Activated CD4-positive, alpha-beta memory T cell treated with anti-CD3 and anti-CD28 coated beads, Interleukin-2, amount 10 ng/mL, durations not matched to agents 7 days and 5 days (primary cell): ENCODE data around the gene OVCH1. TPM values are rescaled to one million over a fixed set of nuclear protein-coding genes. Genes with fewer than 3 reads are reported as not detected.
"Not testable (repeated sequence)": the region's sequence is repeated elsewhere in the genome, so short reads cannot be mapped to it uniquely, and the experiment has no call there.

Source experiments
- CTCF ChIA-PET: fragments of 350-600 bp; sonication (Branson Sonifier 250); formaldehyde crosslinking; loops from one replicate; lab custom pipeline; 2021; ENCODE audit warnings: antibody characterized with exemption, inconsistent platforms; lab: Charles Lee
- POLR2A ChIA-PET: fragments of 350-600 bp; sonication (Branson Sonifier 250); formaldehyde crosslinking; loops from one replicate; lab custom pipeline; 2021; ENCODE audit warnings: antibody characterized with exemption; lab: Charles Lee
- DNase-seq: peaks from one replicate; pipeline ENCODE4 v3.0.0-alpha.2; 2020
- H3K27ac Mint-ChIP-seq: one replicate; pipeline ENCODE4 v1.8.0; 2021; ENCODE audit warnings: mild to moderate bottlenecking, mixed read lengths
- H3K27me3 Mint-ChIP-seq: one replicate; pipeline ENCODE4 v1.8.0; 2021; ENCODE audit warnings: mixed read lengths
- H3K36me3 Mint-ChIP-seq: one replicate; pipeline ENCODE4 v1.8.0; 2021; ENCODE audit warnings: low read depth, mixed read lengths
- H3K4me1 Mint-ChIP-seq: one replicate; pipeline ENCODE4 v1.8.0; 2021; ENCODE audit warnings: mixed read lengths
- H3K4me3 Mint-ChIP-seq: one replicate; pipeline ENCODE4 v1.8.0; 2021; ENCODE audit warnings: mild to moderate bottlenecking, mixed read lengths
- H3K9me3 Mint-ChIP-seq: one replicate; pipeline ENCODE4 v1.8.0; 2021; ENCODE audit warnings: mixed read lengths
- total RNA-seq, 2 experiments: library from RNA; stranded (reverse); gene quantifications; one replicate each; pipeline ENCODE4 v1.2.3, GENCODE V29; 2021

OVCH1 gene
- total RNA-seq, 2 experiments from 2014 or later, result not detected

DNA sequence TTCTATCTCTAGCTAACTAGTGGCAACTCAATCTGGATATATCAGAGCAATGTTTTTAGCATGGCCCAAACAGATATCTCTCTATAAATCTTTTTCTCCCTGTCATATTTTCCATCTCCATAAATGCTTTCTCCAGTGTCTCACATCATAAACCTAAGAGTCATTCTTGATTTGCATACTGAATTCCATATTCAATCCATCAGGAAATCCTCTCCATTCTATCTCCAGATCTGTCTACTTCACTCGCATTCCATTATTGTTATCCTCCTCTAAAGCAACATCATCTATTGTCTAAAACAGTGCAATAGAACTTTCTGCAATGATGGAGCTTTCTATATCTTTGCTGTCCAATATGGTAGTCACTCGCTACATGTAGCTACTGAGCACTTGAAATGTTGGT is 71.0 kb downstream of the OVCH1 start:
- H3K4me3 Mint-ChIP-seq, result no peak overlapping the region
- H3K27ac Mint-ChIP-seq, result no peak overlapping the region
- POLR2A ChIA-PET, result no interaction called here
- H3K27me3 Mint-ChIP-seq, result peaks cover 3% of the 10 kb centered on the region
- no peaks in the 10 kb centered on the region for H3K36me3 Mint-ChIP-seq
- no peak for DNase-seq
- no peaks in the 10 kb centered on the region for H3K4me1 Mint-ChIP-seq
- H3K9me3 Mint-ChIP-seq, result no peaks in the 10 kb centered on the region
- CTCF ChIA-PET, result no interaction called here

DNA sequence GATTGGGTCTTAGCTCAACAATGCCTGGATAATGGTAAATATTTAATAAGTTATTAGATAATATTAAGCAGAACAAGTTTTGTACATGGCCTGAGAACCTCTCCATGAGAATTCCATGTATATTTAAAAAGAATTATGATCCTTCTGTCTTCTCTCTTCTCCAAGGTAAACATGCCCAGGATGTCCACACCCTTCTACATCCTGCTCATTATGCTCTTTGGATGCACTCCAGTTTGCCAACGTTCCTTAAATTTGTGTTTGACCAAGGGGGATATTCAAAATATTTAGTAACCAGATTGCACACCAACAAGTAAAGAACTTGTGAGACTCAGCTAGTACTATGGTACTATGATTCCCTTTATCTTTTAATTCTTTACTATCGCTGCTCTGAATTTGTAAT is 71.8 kb downstream of the OVCH1 start:
- no peak for DNase-seq
- Mint-ChIP-seq H3K36me3 (no peaks in the 10 kb centered on the region), H3K4me1 (no peaks in the 10 kb centered on the region), H3K9me3 (no peaks in the 10 kb centered on the region), H3K4me3 (no peak overlapping the region), H3K27ac (no peak overlapping the region), H3K27me3 (peaks cover 3% of the 10 kb centered on the region)
- ChIA-PET POLR2A (no interaction called here), CTCF (no interaction called here)

- Mint-ChIP-seq H3K4me3 (no peak overlapping the region), H3K4me1 (no peaks in the 10 kb centered on the region), H3K36me3 (no peaks in the 10 kb centered on the region), H3K27ac (no peak overlapping the region), H3K9me3 (no peaks in the 10 kb centered on the region), H3K27me3 (peaks cover 16% of the 10 kb centered on the region)
- ChIA-PET POLR2A (no interaction called here), CTCF (interaction anchor here (0.7 kb wide), 2 partner anchors 41 to 216 kb away, joined by 3 to 5 read pairs; no protein-coding TSS in a partner anchor)
- no peak for DNase-seq
Measured at GRCh38 chr12:29416748-29417147, 80.7 kb downstream of the OVCH1 start.

- peaks cover 15% of the 10 kb centered on the region for H3K27me3 Mint-ChIP-seq
- H3K4me1 Mint-ChIP-seq, result no peaks in the 10 kb centered on the region
- H3K4me3 Mint-ChIP-seq, result no peak overlapping the region
- POLR2A ChIA-PET, result no interaction called here
- no peaks in the 10 kb centered on the region for H3K9me3 Mint-ChIP-seq
- H3K27ac Mint-ChIP-seq, result no peak overlapping the region
- DNase-seq, result no peak
- CTCF ChIA-PET, result no interaction called here
- no peaks in the 10 kb centered on the region for H3K36me3 Mint-ChIP-seq
Measured at GRCh38 chr12:29415111-29415510, 82.4 kb downstream of the OVCH1 start.

DNA sequence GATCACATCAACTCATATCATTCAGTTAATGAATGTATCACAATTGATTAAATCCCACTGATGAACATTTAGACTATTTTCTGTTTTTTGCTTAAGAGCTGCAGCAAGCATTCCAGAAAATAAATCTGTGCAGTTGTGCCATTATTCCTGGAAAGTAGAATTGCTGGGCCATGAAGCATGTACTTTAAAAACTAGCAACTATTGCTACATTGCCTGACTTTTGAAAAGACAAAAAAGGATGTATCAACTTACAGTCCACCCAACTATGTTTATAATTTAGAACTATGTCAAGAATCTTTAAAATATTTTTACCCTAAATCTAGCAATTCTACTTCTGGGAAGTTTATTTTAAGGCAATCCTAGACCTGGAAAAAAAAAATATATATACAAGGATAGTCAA is 83.1 kb downstream of the OVCH1 start:
- Mint-ChIP-seq H3K36me3 (no peaks in the 10 kb centered on the region), H3K9me3 (no peaks in the 10 kb centered on the region), H3K27ac (no peak overlapping the region), H3K4me1 (no peaks in the 10 kb centered on the region), H3K27me3 (peaks cover 17% of the 10 kb centered on the region), H3K4me3 (no peak overlapping the region)
- no peak for DNase-seq
- CTCF ChIA-PET, result no interaction called here
- POLR2A ChIA-PET, result no interaction called here

DNA sequence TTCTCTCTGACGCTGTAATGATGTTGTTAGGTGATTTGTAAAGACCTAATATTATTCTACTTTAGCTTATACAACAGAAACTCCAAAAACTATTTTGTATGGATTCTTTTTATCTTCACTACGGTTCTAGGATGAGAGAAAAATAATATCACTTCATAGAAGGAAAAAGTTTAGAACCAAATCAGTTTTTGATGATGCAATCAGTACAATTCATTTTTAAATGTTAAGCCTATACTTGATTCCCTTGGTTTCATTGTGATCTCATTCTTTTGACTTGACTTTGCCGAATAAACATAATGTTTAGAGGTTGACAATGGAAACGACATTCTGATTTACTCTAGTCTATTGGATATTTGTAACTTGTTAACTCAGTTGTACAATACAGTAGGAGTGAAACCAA is 91.9 kb downstream of the OVCH1 start:
- H3K4me3 Mint-ChIP-seq, result no peak overlapping the region

DNA sequence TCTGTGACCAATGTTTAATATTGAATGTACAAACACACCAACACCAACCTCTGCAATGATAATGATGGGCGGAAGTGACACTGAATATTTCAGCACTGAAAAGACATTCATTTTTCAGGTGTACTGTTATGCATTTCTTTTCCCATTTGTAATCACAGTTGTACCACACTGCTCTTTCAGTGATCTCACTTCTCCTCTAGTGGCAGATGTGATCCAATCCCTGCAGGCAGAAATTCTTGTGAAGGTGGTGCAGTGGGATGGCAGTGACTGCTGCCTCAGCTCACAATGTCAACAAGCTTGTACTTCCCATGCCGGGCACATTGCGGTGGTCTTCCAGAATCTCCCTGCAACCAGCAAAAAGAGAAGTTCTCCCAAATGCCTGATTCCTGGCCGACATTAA is 93.5 kb downstream of the OVCH1 start:
- DNase-seq, result no peak
- Mint-ChIP-seq H3K9me3 (no peaks in the 10 kb centered on the region), H3K36me3 (no peaks in the 10 kb centered on the region), H3K4me3 (no peak overlapping the region), H3K4me1 (no peaks in the 10 kb centered on the region), H3K27ac (no peak overlapping the region), H3K27me3 (peaks cover 14% of the 10 kb centered on the region)
- POLR2A ChIA-PET, result no interaction called here
- CTCF ChIA-PET, result no interaction called here

More for the DNA sequence above, 91.9 kb downstream of the OVCH1 start:
- DNase-seq, result no peak
- ChIA-PET POLR2A (no interaction called here), CTCF (no interaction called here)
- H3K27me3 Mint-ChIP-seq, result peaks cover 15% of the 10 kb centered on the region
- H3K36me3 Mint-ChIP-seq, result no peaks in the 10 kb centered on the region
- H3K4me1 Mint-ChIP-seq, result no peaks in the 10 kb centered on the region
- no peaks in the 10 kb centered on the region for H3K9me3 Mint-ChIP-seq
- H3K27ac Mint-ChIP-seq, result no peak overlapping the region

DNA sequence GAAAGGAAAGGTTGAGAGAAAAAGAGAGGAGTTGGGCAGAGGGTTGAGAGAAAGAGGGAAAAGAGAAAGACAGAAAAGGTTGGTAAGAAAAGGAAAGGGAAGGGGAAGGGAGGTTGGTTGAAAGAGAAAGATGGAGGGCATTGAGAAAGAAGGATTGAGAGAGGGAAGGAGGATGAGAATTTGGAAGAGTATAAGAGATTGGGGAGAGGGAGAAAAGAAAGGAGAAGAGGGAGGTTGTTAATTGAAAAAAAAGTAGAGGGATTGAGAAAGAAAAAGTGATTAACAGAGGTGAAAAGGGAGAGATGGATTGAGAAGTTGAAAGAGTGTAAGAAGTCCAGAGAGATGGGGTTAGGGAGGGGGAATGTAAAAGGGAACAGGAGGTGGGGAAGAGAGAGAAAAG is 95.0 kb downstream of the OVCH1 start:
- POLR2A ChIA-PET, result no interaction called here
- H3K36me3 Mint-ChIP-seq, result no peaks in the 10 kb centered on the region
- peaks cover 14% of the 10 kb centered on the region for H3K27me3 Mint-ChIP-seq
- no peak overlapping the region for H3K27ac Mint-ChIP-seq
- H3K4me3 Mint-ChIP-seq, result no peak overlapping the region
- no peak for DNase-seq
- no peaks in the 10 kb centered on the region for H3K4me1 Mint-ChIP-seq
- CTCF ChIA-PET, result no interaction called here
- H3K9me3 Mint-ChIP-seq, result no peaks in the 10 kb centered on the region

DNA sequence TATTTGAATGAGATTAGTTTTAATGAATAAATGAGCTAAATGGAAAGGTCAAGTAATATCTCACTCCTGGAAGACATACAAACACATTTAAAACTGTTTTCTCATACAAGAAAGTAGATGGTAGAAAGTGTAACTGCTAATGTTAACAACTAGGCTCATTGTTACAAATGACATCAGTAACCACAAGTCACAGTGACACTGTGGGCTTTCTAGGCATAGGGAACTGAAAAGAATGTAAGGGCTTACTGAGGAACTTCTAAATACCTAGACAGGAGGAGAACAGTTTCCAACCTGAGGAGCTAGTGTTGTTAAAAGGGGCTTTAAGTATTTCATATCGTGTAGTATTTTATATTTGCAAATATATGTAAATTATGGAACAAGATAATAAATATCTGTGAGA is 99.0 kb downstream of the OVCH1 start:
- CTCF ChIA-PET, result no interaction called here

DNA sequence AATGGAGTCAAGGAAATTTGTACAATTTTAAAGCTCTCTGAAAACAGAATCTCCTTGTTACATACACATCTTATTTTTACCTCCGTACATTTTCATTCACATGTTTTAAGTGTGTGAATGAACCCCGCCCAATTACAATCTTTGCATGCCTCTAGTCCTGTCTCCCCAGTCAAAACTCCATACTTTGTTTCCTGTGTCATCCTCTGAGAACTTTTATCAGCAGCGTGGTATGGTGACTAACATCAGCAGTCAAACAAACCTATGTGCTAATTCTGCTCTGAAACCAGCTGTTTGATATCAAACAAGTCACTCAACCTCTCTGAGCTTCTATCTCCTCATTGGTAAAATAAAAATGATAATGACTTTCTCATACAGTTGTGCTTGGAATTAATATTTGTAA is 100.7 kb downstream of the OVCH1 start:
- peaks cover 6% of the 10 kb centered on the region for H3K27me3 Mint-ChIP-seq
- no peak for DNase-seq
- no peaks in the 10 kb centered on the region for H3K4me1 Mint-ChIP-seq
- H3K36me3 Mint-ChIP-seq, result no peaks in the 10 kb centered on the region
- ChIA-PET CTCF (no interaction called here), POLR2A (no interaction called here)
- H3K4me3 Mint-ChIP-seq, result no peak overlapping the region
- H3K27ac Mint-ChIP-seq, result no peak overlapping the region
- no peaks in the 10 kb centered on the region for H3K9me3 Mint-ChIP-seq

More for the DNA sequence above, 99.0 kb downstream of the OVCH1 start:
- no peaks in the 10 kb centered on the region for H3K36me3 Mint-ChIP-seq
- no peaks in the 10 kb centered on the region for H3K9me3 Mint-ChIP-seq
- H3K4me3 Mint-ChIP-seq, result no peak overlapping the region
- H3K27ac Mint-ChIP-seq, result no peak overlapping the region
- peaks cover 7% of the 10 kb centered on the region for H3K27me3 Mint-ChIP-seq
- no peak for DNase-seq
- H3K4me1 Mint-ChIP-seq, result no peaks in the 10 kb centered on the region
- POLR2A ChIA-PET, result interaction anchor here (0.9 kb wide), 1 partner anchor 17 kb away, joined by 3 read pairs; the partner anchor contains the start of gene ERGIC2

DNA sequence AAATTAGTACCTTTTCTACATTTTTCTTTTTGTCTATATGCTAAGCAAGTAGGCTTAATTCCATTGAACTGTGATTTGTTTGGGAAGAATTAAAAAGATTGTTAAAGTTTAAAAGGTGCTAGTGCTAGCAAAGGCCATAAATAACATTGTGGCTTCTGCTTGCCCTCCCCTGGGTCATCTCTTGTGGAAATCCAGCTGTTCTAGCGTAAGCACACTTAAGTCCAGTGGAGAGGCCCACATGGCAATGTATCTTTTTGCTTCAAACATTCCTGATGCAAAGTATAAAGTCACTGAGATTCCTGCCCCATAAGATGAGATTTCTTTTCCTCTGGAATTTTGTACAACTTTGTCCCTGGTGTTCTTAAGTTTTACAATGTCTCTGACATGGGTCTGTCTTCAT is 102.1 kb downstream of the OVCH1 start:
- POLR2A ChIA-PET, result no interaction called here
- DNase-seq, result no peak
- Mint-ChIP-seq H3K27me3 (peaks cover 3% of the 10 kb centered on the region), H3K36me3 (peaks cover 2% of the 10 kb centered on the region), H3K27ac (no peak overlapping the region), H3K9me3 (no peaks in the 10 kb centered on the region), H3K4me1 (peaks cover 11% of the 10 kb centered on the region), H3K4me3 (no peak overlapping the region)
- CTCF ChIA-PET, result no interaction called here

- H3K4me3 Mint-ChIP-seq, result peak overlapping the region; percentile 1
Measured at GRCh38 chr12:29390419-29390818, 107.1 kb downstream of the OVCH1 start.

DNA sequence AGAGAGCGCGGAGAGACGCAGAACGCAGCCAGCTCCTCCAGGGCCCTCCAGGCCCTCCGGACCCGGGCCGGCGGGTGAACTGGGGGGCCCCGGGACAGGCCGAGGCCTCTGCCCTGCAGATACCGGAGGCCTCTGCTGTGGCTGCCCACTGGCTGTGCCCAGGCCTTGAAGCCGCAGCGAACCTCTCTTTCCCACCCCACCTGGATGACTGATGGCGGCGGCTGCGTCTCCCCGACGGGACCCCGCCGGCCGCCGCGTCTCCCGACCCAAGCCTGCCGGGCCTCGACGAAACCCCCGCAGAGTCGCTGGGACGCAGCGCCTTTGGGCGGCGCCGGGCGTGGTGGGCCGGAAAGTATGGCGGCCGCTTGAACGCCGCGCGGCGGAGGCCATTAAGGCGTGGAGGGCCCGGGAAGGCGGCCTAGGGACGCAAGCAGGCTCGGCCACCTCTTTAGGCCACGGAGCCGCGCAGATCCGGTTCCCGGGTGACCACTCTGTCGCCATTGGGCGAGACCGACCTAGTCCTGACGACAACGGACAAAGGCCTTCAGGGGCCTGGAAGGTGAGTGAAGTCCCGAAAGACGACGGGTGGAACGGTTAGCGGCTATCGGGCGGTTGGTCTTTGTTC is 108.1 kb downstream of the OVCH1 start:
- ChIA-PET CTCF (no interaction called here), POLR2A (interaction anchor here (1.3 kb wide), 1 partner anchor 8 kb away, joined by 16 read pairs; the partner anchor contains the start of gene ERGIC2)
- H3K9me3 Mint-ChIP-seq, result peaks cover 2% of the 10 kb centered on the region
- DNase-seq, result no peak
- H3K36me3 Mint-ChIP-seq, result peaks cover 2% of the 10 kb centered on the region
- peaks cover 18% of the 10 kb centered on the region for H3K4me1 Mint-ChIP-seq
- no peaks in the 10 kb centered on the region for H3K27me3 Mint-ChIP-seq
- peak overlapping the region; percentile 84 for H3K27ac Mint-ChIP-seq
- H3K4me3 Mint-ChIP-seq, result no peak overlapping the region

More at GRCh38 chr12:29390419-29390818, 107.1 kb downstream of the OVCH1 start:
- H3K9me3 Mint-ChIP-seq, H3K27me3 Mint-ChIP-seq, CTCF ChIA-PET, H3K36me3 Mint-ChIP-seq: not testable (repeated sequence)
- DNase-seq, result peak; percentile 54
- Mint-ChIP-seq H3K4me1 (peaks cover 18% of the 10 kb centered on the region), H3K27ac (peak overlapping the region; percentile 84)
- POLR2A ChIA-PET, result interaction anchor here (1.3 kb wide), 1 partner anchor 9 kb away, joined by 16 read pairs; the partner anchor contains the start of gene ERGIC2

- H3K27ac Mint-ChIP-seq, CTCF ChIA-PET, H3K27me3 Mint-ChIP-seq, H3K4me3 Mint-ChIP-seq, H3K36me3 Mint-ChIP-seq, DNase-seq, H3K9me3 Mint-ChIP-seq: not testable (repeated sequence)
- H3K4me1 Mint-ChIP-seq, result peaks cover 28% of the 10 kb centered on the region
- POLR2A ChIA-PET, result interaction anchor here (1.6 kb wide), 1 partner anchor 14 kb away, joined by 3 read pairs; no protein-coding TSS in a partner anchor
Measured at GRCh38 chr12:29386084-29386680, 111.3 kb downstream of the OVCH1 start.
